IMR-90 (cell line): ENCODE measurements around the gene LRP5. TPM values are rescaled to one million over a fixed set of nuclear protein-coding genes. Genes with fewer than 3 reads are reported as not detected.

Experiments used
- ATAC-seq: fragments of 200-7000 bp; cut with Tn5 transposase; 2 replicates; pipeline ENCODE4 v1.9.1; 2020; ENCODE audit warnings: low read depth, mild to moderate bottlenecking, moderate library complexity
- BruUV-seq: library from RNA; stranded (reverse); fragments of 400-500 nt; replicated peaks from 2 replicates; lab custom pipeline; 2021; lab: Mats Ljungman, UMichigan
- CTCF ChIA-PET: fragments of 300-600 bp; formaldehyde crosslinking; extraction: SDS; loops from one replicate; lab custom pipeline; 2021; ENCODE audit warnings: antibody characterized with exemption; lab: Yijun Ruan, JAX
- POLR2A ChIA-PET: fragments of 300-600 bp; sonication (Branson Sonifier 250); formaldehyde crosslinking; loops from one replicate; lab custom pipeline; 2022; ENCODE audit warnings: antibody characterized with exemption; ENCODE audit not compliant: unreplicated experiment; lab: Charles Lee
- DNase-seq: peaks from one replicate; pipeline ENCODE4 v3.0.0; 2013
- H2AFZ ChIP-seq: replicated peaks from 2 replicates; pipeline ENCODE3; 2013; ENCODE audit warnings: low read length, mild to moderate bottlenecking; ENCODE audit not compliant: poor library complexity
- H2AK5ac ChIP-seq: 2 replicates; pipeline ENCODE4 v1.6.1; 2013; ENCODE audit warnings: low read depth, low read length, inconsistent platforms
- H2AK9ac ChIP-seq: replicated peaks from 2 replicates; pipeline ENCODE3; 2013; ENCODE audit warnings: mild to moderate bottlenecking, low read depth, low read length, moderate library complexity; ENCODE audit not compliant: poor library complexity
- H2BK120ac ChIP-seq: 2 replicates; pipeline ENCODE4 v1.6.1; 2013; ENCODE audit warnings: low read depth, low read length, inconsistent platforms
- H2BK15ac ChIP-seq: 3 replicates; pipeline ENCODE4 v1.6.1; 2013; ENCODE audit warnings: low read depth, low read length, inconsistent platforms
- H2BK20ac ChIP-seq: 2 replicates; pipeline ENCODE4 v1.6.1; 2013; ENCODE audit warnings: low read depth, mild to moderate bottlenecking, inconsistent platforms, low read length, moderate library complexity
- H2BK5ac ChIP-seq: 2 replicates; pipeline ENCODE4 v1.6.1; 2013; ENCODE audit warnings: mild to moderate bottlenecking, low read depth, low read length, inconsistent platforms; ENCODE audit not compliant: poor library complexity, severe bottlenecking
- H3K14ac ChIP-seq: replicated peaks from 2 replicates; pipeline ENCODE4 v1.6.1; 2013; ENCODE audit warnings: low read depth, low read length, inconsistent platforms
- H3K18ac ChIP-seq: 2 replicates; pipeline ENCODE4 v1.6.1; 2013; ENCODE audit warnings: low read depth, low read length, control low read depth
- H3K23ac ChIP-seq: 2 replicates; pipeline ENCODE4 v1.6.1; 2013; ENCODE audit warnings: low read depth, low read length, inconsistent platforms
- H3K27ac ChIP-seq: 2 replicates; pipeline ENCODE4 v1.5.1; 2013; ENCODE audit warnings: mild to moderate bottlenecking, control low read depth, low read length; ENCODE audit not compliant: insufficient read depth
- H3K27me3 ChIP-seq: 2 replicates; pipeline ENCODE4 v1.6.1; 2013; ENCODE audit warnings: low read length; ENCODE audit not compliant: control insufficient read depth, insufficient read depth
- H3K36me3 ChIP-seq: 2 replicates; pipeline ENCODE4 v1.6.1; 2013; ENCODE audit warnings: low read length, mixed read lengths; ENCODE audit not compliant: control insufficient read depth, insufficient read depth
- H3K4ac ChIP-seq: 2 replicates; pipeline ENCODE4 v1.6.1; 2013; ENCODE audit warnings: low read depth, low read length, inconsistent platforms
- H3K4me1 ChIP-seq: 2 replicates; pipeline ENCODE4 v1.6.1; 2013; ENCODE audit warnings: low read length, mixed read lengths; ENCODE audit not compliant: control insufficient read depth, insufficient read depth
- H3K4me2 ChIP-seq: 2 replicates; pipeline ENCODE4 v1.6.1; 2013; ENCODE audit warnings: low read depth, mild to moderate bottlenecking, control low read depth, low read length, moderate library complexity
- H3K4me3 ChIP-seq: 2 replicates; pipeline ENCODE4 v1.5.1; 2013; ENCODE audit warnings: low read depth, mild to moderate bottlenecking, control low read depth, low read length, moderate library complexity; ENCODE audit not compliant: insufficient read depth
- H3K56ac ChIP-seq: 2 replicates; pipeline ENCODE4 v1.6.1; 2013; ENCODE audit warnings: low read length, inconsistent platforms; ENCODE audit not compliant: insufficient read depth; ENCODE audit errors: extremely low read depth
- H3K79me1 ChIP-seq, 2 experiments: 2 replicates each; pipeline ENCODE4 v1.6.1; 2013; ENCODE audit warnings: low read length in 2 of 2, inconsistent platforms in 1 of 2, low read depth in 1 of 2
- H3K9ac ChIP-seq: 2 replicates; pipeline ENCODE4 v1.6.1; 2013; ENCODE audit warnings: low read depth, low read length, control low read depth
- H3K9me1 ChIP-seq: 2 replicates; pipeline ENCODE4 v1.6.1; 2013; ENCODE audit warnings: low read length, inconsistent platforms; ENCODE audit not compliant: insufficient read depth
- H3K9me3 ChIP-seq: 2 replicates; pipeline ENCODE4 v1.6.1; 2013; ENCODE audit warnings: low read length; ENCODE audit not compliant: control insufficient read depth, insufficient read depth
- H4K20me1 ChIP-seq: 2 replicates; pipeline ENCODE4 v1.6.1; 2013; ENCODE audit warnings: low read length, inconsistent platforms; ENCODE audit not compliant: insufficient read depth
- H4K5ac ChIP-seq: 2 replicates; pipeline ENCODE4 v1.6.1; 2013; ENCODE audit warnings: mild to moderate bottlenecking, low read depth, low read length, control low read depth
- H4K8ac ChIP-seq, 2 experiments: 2 replicates each; pipeline ENCODE4 v1.6.1; 2013; ENCODE audit warnings: low read depth in 2 of 2, low read length in 2 of 2, control low read depth in 1 of 2, inconsistent platforms in 1 of 2
- H4K91ac ChIP-seq: 2 replicates; pipeline ENCODE4 v1.6.1; 2013; ENCODE audit warnings: low read depth, low read length, inconsistent platforms; ENCODE audit not compliant: insufficient read depth
- CHD1 ChIP-seq: IDR thresholded peaks from 2 replicates; pipeline ENCODE4 v1.6.1; 2012; ENCODE audit warnings: low read depth, low read length, improper control_type of control experiment
- CTCF ChIP-seq: conservative IDR thresholded peaks from 2 replicates; pipeline ENCODE4 v1.5.1; 2012; ENCODE audit warnings: mild to moderate bottlenecking, low read depth, low read length, improper control_type of control experiment
- FOS ChIP-seq: fragments of 150-350 bp; IDR thresholded peaks from 2 replicates; pipeline ENCODE4 v1.6.1; 2016; ENCODE audit warnings: low read depth, low read length
- MAFK ChIP-seq: IDR thresholded peaks from 2 replicates; pipeline ENCODE4 v1.6.1; 2012; ENCODE audit warnings: low read depth, low read length, improper control_type of control experiment
- MAZ ChIP-seq: IDR thresholded peaks from 2 replicates; pipeline ENCODE4 v1.6.1; 2012; ENCODE audit warnings: low read depth, mild to moderate bottlenecking, low read length, improper control_type of control experiment, moderate library complexity, borderline replicate concordance
- MXI1 ChIP-seq: IDR thresholded peaks from 2 replicates; pipeline ENCODE4 v1.6.1; 2012; ENCODE audit warnings: low read depth, mild to moderate bottlenecking, low read length, moderate library complexity, borderline replicate concordance
- NFE2L2 ChIP-seq: fragments of 150-350 bp; IDR thresholded peaks from 2 replicates; pipeline ENCODE4 v1.6.1; 2016; ENCODE audit warnings: low read depth, mild to moderate bottlenecking, low read length
- POLR2A ChIP-seq: IDR thresholded peaks from 2 replicates; pipeline ENCODE4 v1.6.1; 2012; ENCODE audit warnings: mild to moderate bottlenecking, low read depth, low read length
- RAD21 ChIP-seq: IDR thresholded peaks from 2 replicates; pipeline ENCODE4 v1.6.1; 2012; ENCODE audit warnings: low read length, improper control_type of control experiment
- SMC3 ChIP-seq: fragments of 150-350 bp; IDR thresholded peaks from 2 replicates; pipeline ENCODE4 v1.6.1; 2016; ENCODE audit warnings: low read depth, mild to moderate bottlenecking, antibody characterized with exemption, low read length, moderate library complexity
- USF2 ChIP-seq: fragments of 150-350 bp; IDR thresholded peaks from 2 replicates; pipeline ENCODE4 v1.6.1; 2017; ENCODE audit warnings: mild to moderate bottlenecking, antibody characterized with exemption, low read length, low read depth
- WGBS, 2 experiments: methylation state at CpG; one replicate each; pipeline versions ENCODE4 v1.1.5 to v1.1.7; 2013; ENCODE audit warnings: missing lambda C conversion rate in 2 of 2; ENCODE audit not compliant: insufficient read length in 1 of 2; ENCODE audit errors: extremely low coverage in 2 of 2; 5-methylcytosine and 5-hydroxymethylcytosine counted together
- dilution Hi-C: fragments of 300-500 bp; cut with HindIII; formaldehyde crosslinking; loops from one replicate; pipeline ENCODE4 v1.14.3; 2018; ENCODE audit warnings: low sequenced_read_pairs; ENCODE audit not compliant: unreplicated experiment
- in situ Hi-C: fragments of 300-500 bp; cut with MboI; formaldehyde crosslinking; loops from 3 replicates; pipeline ENCODE4 v1.14.3; 2019; ENCODE audit warnings: low sequenced_read_pairs, inconsistent platforms, mixed read lengths
- intact Hi-C: fragments of 100-400 bp; cut with micrococcal nuclease; formaldehyde crosslinking; loops from 2 replicates; pipeline ENCODE4 v1.10.0; 2022
- polyA plus RNA-seq, 3 experiments: library from polyadenylated mRNA; depleted of rRNA; stranded (reverse); fragments of >200 nt; gene quantifications; 2 replicates each; pipeline ENCODE4 v1.2.3, GENCODE V29; 2012; ENCODE audit warnings: low replicate concordance in 1 of 3
- total RNA-seq: library from RNA; depleted of rRNA; stranded (reverse); fragments of >200 nt; gene quantifications from 2 replicates; pipeline ENCODE4 v1.2.3, GENCODE V29; 2012

LRP5 gene
- total and polyA plus RNA-seq, 2 of the 4 experiments (the other 2 are of a cell fraction), result 10.4 to 15.0 TPM

GRCh38 chr11:68372114-68372513 is 59.7 kb downstream of the LRP5 start:
- ChIA-PET POLR2A (no interaction called here), CTCF (no interaction called here)
- H4K5ac ChIP-seq, result no peak overlapping the region
- no peak overlapping the region for H3K14ac ChIP-seq
- H2AK9ac ChIP-seq, result no peak overlapping the region
- peaks cover 2 to 8% of the 10 kb centered on the region in 2 experiments; a peak in 2 of 4 replicates for H3K79me1 ChIP-seq
- H4K91ac ChIP-seq, result no peak overlapping the region
- in situ Hi-C loops, result no loop called here
- H2BK120ac ChIP-seq, result no peak overlapping the region
- no peak overlapping the region for H3K9ac ChIP-seq
- H3K23ac ChIP-seq, result no peak overlapping the region
- H3K4me2 ChIP-seq, result no peak overlapping the region
- H3K4me1 ChIP-seq, result peaks cover 16% of the 10 kb centered on the region
- peaks cover 17% of the 10 kb centered on the region for H4K20me1 ChIP-seq
- H3K36me3 ChIP-seq, result peaks cover 23% of the 10 kb centered on the region
- H3K4me3 ChIP-seq, result no peak overlapping the region
- 0 out of 2 replicates have a peak, but pooled peaks cover 3% of the 10 kb centered on the region for H3K9me1 ChIP-seq
- no peaks in the 10 kb centered on the region for H3K9me3 ChIP-seq
- ATAC-seq (no peak), DNase-seq (no peak)
- 74% methylated on average over 18 of the region's 21 CpGs; no CpG with 5 or more reads in 1 of the 2 experiments for WGBS, 2 experiments
- H2BK5ac ChIP-seq, result no peak overlapping the region
- H2BK15ac ChIP-seq, result no peak overlapping the region
- no peak overlapping the region for H2BK20ac ChIP-seq
- no peak overlapping the region for H2AFZ ChIP-seq
- H3K56ac ChIP-seq, result no peak overlapping the region
- no peak overlapping the region for H3K27ac ChIP-seq
- TF ChIP-seq CHD1, result no peak
- no peak for TF ChIP-seq CTCF
- TF ChIP-seq RAD21, result no peak
- TF ChIP-seq SMC3, result no peak
- no peak for TF ChIP-seq POLR2A
- no peak for TF ChIP-seq FOS
- TF ChIP-seq MAFK, result no peak
- TF ChIP-seq MAZ, result no peak
- no peak for TF ChIP-seq NFE2L2
- no peak for TF ChIP-seq MXI1
- no peak for TF ChIP-seq USF2
- intact Hi-C loops, result no loop called here
- H2AK5ac ChIP-seq, result no peak overlapping the region
- no peak overlapping the region for H4K8ac ChIP-seq
- H3K27me3 ChIP-seq, result no peaks in the 10 kb centered on the region
- no peak overlapping the region for H3K4ac ChIP-seq
- dilution Hi-C loops, result no loop called here
- H3K18ac ChIP-seq, result no peak overlapping the region
- BruUV-seq, result no TSS peak
